Measurements from ENCODE around the gene DMGDH.
A peak's percentile ranks its signal among the peaks of the same experiment; 100 is the strongest.

Gene DMGDH

DNA sequence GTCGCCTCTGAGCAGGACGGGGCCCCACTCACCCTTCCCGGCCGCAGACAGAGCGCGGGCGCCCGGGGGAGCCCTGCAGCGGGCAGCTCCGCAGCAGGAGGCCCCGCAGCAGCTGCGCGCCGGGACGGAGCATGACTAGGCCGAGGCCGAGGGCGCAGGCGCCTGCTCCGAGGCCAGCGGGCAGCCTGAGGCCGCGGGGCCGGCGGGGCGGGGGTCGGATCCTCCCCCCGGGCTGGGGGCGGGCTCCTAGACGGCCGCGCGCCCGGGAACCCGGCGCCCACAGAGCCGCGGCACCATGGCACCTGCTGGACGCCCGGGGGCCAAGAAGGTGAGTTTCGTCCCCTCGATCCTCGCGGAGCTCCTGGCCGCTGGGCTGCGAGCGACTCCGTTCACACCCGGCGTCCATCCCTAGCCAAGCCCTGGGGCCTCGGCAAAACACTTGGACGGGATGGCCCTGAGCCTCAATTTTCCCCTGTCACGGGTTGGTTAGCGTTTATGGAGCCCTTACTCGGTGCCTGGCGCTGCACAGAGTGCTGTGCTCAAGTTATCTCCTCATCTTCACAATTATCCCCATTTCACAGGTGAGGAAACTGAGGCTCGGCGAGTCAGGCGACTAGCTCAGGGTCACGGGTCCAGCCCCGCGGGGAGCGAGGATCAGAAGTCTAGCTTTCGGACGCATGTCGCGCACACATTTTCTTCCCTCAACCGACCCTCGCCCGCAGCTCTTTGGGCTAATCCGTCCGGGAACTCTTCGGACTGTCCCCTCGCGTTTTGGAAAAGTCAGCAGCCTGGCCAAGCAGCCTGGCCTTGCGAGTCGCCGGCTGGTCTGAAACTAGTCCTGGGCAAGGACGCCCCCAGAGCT lies at the start of gene DMGDH, which contains the start of gene BHMT2:
Gene DMGDH (minus strand): TSS at position 187 of the 862 bp plus-strand sequence. CDS start 54 bp downstream, at position 133.
Gene BHMT2 (plus strand): TSS at position 280 of the 862 bp plus-strand sequence. CDS start 16 bp downstream, at position 296.
- H3K27ac ChIP-seq, result no peak within 1 kb of the TSS
- TF ChIP-seq, protein P1, sequence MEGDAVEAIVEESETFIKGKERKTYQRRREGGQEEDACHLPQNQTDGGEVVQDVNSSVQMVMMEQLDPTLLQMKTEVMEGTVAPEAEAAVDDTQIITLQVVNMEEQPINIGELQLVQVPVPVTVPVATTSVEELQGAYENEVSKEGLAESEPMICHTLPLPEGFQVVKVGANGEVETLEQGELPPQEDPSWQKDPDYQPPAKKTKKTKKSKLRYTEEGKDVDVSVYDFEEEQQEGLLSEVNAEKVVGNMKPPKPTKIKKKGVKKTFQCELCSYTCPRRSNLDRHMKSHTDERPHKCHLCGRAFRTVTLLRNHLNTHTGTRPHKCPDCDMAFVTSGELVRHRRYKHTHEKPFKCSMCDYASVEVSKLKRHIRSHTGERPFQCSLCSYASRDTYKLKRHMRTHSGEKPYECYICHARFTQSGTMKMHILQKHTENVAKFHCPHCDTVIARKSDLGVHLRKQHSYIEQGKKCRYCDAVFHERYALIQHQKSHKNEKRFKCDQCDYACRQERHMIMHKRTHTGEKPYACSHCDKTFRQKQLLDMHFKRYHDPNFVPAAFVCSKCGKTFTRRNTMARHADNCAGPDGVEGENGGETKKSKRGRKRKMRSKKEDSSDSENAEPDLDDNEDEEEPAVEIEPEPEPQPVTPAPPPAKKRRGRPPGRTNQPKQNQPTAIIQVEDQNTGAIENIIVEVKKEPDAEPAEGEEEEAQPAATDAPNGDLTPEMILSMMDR (IDR thresholded peaks at IDR 0.05), result no peak
- TF ChIP-seq ZFX (IDR thresholded peaks at IDR 0.05; ENCODE audit: borderline replicate concordance), result no peak

DNA sequence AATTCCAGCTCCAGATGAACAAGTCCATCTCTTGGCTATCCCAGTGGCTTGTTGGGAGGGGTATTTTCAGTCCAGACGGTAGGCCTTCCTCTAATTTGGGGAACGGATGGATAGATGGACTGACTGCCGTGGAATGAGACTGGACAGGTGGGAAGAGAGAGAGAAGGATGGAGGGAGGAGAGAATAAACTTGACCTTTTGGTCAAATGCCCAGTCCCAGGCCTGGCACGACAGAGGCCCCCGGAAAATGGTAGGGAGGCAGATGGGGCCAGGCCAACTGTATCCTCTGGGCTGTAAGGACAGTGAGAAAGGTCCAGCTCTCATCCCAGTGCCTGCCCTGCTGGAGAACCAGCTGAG lies 43.2 kb upstream of the DMGDH start:
- no peak overlapping the region for H3K27ac ChIP-seq
- TF ChIP-seq, protein P1 (IDR thresholded peaks at IDR 0.05), result no peak
- TF ChIP-seq ZFX (IDR thresholded peaks at IDR 0.05; ENCODE audit: borderline replicate concordance), result no peak

DNA sequence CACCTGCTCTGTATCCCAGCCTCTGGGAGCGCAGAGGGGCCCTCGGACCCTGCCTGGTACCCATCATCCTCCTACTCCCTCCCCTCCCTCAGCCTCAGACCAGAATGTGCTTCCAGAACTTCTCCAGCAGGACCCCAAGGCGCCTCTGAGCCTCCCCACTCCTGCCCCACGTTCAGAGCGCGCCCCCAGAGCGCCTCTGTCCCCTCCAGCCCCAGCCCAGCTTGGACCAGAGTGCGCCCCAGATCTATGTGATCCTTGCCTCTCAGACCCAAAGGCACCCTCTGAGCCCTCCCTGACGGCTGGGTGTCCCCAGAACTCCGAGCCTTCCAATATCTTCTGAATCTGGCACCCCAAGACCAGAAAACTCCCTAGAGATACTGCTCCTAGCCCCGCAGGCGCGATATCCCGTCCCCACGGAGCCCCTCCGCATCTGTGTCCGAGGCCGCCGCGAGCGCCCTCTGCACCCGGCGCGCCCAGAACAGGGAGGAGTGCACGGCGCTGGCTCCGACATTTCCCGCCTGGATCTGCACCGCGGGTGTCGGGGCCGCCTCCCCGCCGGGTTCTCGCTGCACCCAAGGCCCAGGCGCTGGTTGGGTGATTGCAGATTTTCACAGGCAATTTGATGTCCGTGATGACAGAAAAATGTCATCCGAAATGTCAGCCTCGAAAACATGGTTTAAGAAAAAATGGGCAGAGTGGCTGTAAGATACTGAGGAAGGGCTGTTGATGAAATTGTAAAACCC lies 42.7 kb upstream of the DMGDH start:
- TF ChIP-seq, protein P1 (IDR thresholded peaks at IDR 0.05), result no peak

DNA sequence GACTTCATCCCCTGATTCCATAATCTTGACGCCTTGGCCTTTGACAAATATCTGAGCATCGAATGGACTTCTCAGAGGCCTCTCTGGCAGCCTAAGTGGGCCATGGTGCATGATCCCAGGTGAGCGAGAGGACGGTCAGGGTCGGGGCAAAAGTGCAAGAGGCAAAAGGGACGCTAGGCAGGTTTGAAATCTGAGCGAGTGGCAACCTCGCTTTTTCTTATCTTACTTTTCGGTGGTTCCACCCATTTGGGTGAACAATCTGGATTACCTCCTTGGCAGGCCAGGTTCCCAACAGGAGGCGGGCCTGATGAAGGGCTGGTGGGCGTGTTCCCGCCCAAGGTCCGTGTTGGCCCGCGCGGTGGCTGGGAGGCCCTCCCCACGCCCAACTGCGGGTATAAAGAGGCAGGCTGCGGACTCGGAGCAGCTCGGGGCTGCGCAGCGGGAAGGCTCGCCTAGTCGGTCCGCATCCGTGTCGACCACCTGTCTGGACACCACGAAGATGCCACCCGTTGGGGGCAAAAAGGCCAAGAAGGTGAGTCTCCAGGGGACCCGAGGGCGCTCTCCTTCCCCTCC lies 42.0 kb upstream of the DMGDH start, which contains the start of gene BHMT:
Gene BHMT (plus strand): TSS at position 423 of the 573 bp plus-strand sequence. CDS start 77 bp downstream, at position 500.
- TF ChIP-seq, protein P1 (IDR thresholded peaks at IDR 0.05), result no peak
- no peak for TF ChIP-seq ZFX (IDR thresholded peaks at IDR 0.05; ENCODE audit: borderline replicate concordance)
- no peak within 1 kb of the TSS for H3K27ac ChIP-seq

More for the DNA sequence above, 42.7 kb upstream of the DMGDH start:
- no peak overlapping the region for H3K27ac ChIP-seq

DNA sequence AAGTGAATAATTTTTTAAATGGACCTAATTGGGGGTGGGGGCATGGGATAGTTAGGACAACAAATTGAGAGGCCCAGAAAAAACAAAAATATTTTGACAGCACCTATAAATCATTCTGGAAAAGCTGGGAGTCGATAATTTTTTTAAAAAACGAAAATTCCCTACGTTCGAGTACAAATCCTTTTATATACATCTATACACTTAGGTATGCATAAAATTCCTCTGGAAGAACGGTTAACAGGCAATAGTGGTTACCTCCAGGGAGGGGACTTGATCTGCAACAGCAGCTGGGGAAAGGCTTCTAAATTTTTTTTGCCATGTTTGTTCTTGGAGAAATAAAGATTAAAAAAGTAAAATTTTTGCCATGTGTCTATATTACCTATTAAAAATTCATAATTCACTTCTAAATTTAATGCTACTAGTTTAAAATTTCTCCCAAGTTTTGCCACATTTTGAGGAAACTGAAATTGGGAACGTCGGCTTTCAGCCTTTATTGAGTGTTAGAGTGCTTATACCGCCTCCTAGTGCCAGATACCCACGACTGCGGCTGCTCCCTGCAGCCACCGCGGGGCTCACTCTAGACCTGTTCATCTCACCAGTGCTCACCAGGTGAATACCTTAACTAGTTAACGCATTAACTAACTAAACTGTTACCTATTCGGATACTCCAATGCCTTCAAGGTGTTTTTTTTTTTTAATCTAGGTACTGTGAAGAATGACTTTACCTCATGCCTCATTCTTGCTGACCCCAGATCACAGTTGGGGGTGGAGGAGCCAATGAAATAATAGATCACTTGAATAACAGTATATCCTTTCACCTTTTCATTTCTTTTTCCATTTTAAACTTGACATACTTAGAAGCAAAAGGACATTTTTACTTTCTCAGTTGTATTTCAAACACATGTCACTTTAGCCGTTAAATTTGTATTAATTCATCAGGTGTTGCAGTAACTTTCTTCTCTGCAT lies 40.3 kb upstream of the DMGDH start:
- H3K27ac ChIP-seq, result no peak overlapping the region
- TF ChIP-seq ZFX (IDR thresholded peaks at IDR 0.05; ENCODE audit: borderline replicate concordance), result no peak
- TF ChIP-seq, protein P1 (IDR thresholded peaks at IDR 0.05), result peak; percentile 72

DNA sequence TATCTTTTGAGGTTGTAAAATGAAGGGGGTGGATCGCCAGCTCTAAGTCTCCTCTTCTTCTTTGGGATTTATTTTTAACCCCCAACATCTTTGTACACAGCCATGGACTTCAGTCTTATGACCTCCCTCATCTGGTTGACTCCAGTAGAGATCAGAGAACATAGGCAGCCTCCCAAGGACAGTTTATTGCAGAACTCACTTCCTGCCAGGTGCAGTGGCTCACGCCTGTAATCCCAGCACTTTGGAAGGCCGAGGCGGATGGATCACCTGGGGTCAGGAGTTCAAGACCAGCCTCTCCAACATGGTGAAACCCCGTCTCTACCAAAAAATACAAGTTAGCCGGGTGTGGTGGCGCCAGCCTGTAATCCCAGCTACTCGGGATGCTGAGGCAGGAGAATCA lies 39.3 kb upstream of the DMGDH start:
- TF ChIP-seq, protein P1 (IDR thresholded peaks at IDR 0.05), result no peak
- no peak for TF ChIP-seq ZFX (IDR thresholded peaks at IDR 0.05; ENCODE audit: borderline replicate concordance)
- no peak overlapping the region for H3K27ac ChIP-seq
